GM12878 (cell line): Measurements from ENCODE around the gene CYS1. TPM values are rescaled to one million over a fixed set of nuclear protein-coding genes. Genes with fewer than 3 reads are reported as not detected.

Experiments
- ATF3 ChIP-seq: IDR thresholded peaks from 2 replicates; pipeline ENCODE4 v1.6.1; 2011; ENCODE audit warnings: low read depth, mild to moderate bottlenecking, low read length, moderate library complexity, borderline replicate concordance; ENCODE audit errors: extremely low read depth
- CEBPZ ChIP-seq: fragments of 150-350 bp; IDR thresholded peaks from 2 replicates; pipeline ENCODE4 v1.6.1; 2016; ENCODE audit warnings: low read depth, low read length
- HSF1 ChIP-seq: fragments of 150-350 bp; IDR thresholded peaks from 2 replicates; pipeline ENCODE4 v1.6.1; 2014; ENCODE audit warnings: mild to moderate bottlenecking, low read depth, low read length
- RB1 ChIP-seq: fragments of 450-650 bp; formaldehyde crosslinking; IDR thresholded peaks from 2 replicates; pipeline ENCODE4 v1.6.1; 2017; ENCODE audit warnings: mild to moderate bottlenecking, borderline replicate concordance
- REST ChIP-seq: IDR thresholded peaks from 2 replicates; pipeline ENCODE4 v1.6.1; 2012; ENCODE audit warnings: mild to moderate bottlenecking, low read depth, low read length
- SREBF2 ChIP-seq: IDR thresholded peaks from 2 replicates; pipeline ENCODE4 v1.6.1; 2012; ENCODE audit warnings: mild to moderate bottlenecking, low read length
- ZNF687 ChIP-seq: fragments of 450-650 bp; IDR thresholded peaks from 2 replicates; pipeline ENCODE4 v1.6.1; 2017; ENCODE audit warnings: mild to moderate bottlenecking, moderate library complexity
- polyA plus RNA-seq, 11 experiments: library from polyadenylated mRNA; depleted of rRNA in 4 of 11; unstranded in 6 of 11; stranded (reverse) in 5 of 11; fragments of >200 nt; fragmentation: Nextera tagmentation in 4 of 11; fragmentation: Illumina TruSeq in 1 of 11; extraction: Ambion mirVana in 4 of 11; extraction: Trizol in 1 of 11; gene quantifications; 1 replicate in 1 of 11; 2 replicates in 10 of 11; pipeline versions ENCODE4 v1.2.1 to v1.2.3, GENCODE V29; 2011 to 2016; ENCODE audit warnings: inconsistent platforms in 2 of 11, missing spikeins in 2 of 11, low read depth in 1 of 11
- total RNA-seq, 4 experiments: library from RNA; depleted of rRNA in 3 of 4; stranded (reverse); fragments of >200 nt in 3 of 4; fragmentation: Illumina TruSeq in 1 of 4; extraction: Trizol in 1 of 4; gene quantifications; 2 replicates each; pipeline versions ENCODE4 v1.2.1 to v1.2.3, GENCODE V29; 2013 to 2021

CYS1 gene
- total and polyA plus RNA-seq, 10 of the 15 experiments (the other 5 are each of a cell fraction or from before 2014, with no cell fraction given) = 0.35 to 6.4 (median 2.5) TPM

- no peak for TF ChIP-seq ATF3
- no peak for TF ChIP-seq REST
- no peak for TF ChIP-seq ZNF687
- no peak for TF ChIP-seq SREBF2
- no peak for TF ChIP-seq HSF1
- TF ChIP-seq CEBPZ = no peak
- no peak for TF ChIP-seq RB1
Measured at GRCh38 chr2:10073706-10074105, 6.5 kb downstream of the CYS1 start (continued).
